NCI-H187 (cell line): Measurements from ENCODE around the gene TTC9C.
A peak's percentile ranks its signal among the peaks of the same experiment; 100 is the strongest.
"Not testable (repeated sequence)": the region's sequence is repeated elsewhere in the genome, so short reads cannot be mapped to it uniquely, and the experiment has no call there.

Experiments
- DNase-seq, 2 experiments: peaks; one replicate each; lab custom pipeline; 2025; lab: John Stamatoyannopoulos, UW

Gene TTC9C

DNA sequence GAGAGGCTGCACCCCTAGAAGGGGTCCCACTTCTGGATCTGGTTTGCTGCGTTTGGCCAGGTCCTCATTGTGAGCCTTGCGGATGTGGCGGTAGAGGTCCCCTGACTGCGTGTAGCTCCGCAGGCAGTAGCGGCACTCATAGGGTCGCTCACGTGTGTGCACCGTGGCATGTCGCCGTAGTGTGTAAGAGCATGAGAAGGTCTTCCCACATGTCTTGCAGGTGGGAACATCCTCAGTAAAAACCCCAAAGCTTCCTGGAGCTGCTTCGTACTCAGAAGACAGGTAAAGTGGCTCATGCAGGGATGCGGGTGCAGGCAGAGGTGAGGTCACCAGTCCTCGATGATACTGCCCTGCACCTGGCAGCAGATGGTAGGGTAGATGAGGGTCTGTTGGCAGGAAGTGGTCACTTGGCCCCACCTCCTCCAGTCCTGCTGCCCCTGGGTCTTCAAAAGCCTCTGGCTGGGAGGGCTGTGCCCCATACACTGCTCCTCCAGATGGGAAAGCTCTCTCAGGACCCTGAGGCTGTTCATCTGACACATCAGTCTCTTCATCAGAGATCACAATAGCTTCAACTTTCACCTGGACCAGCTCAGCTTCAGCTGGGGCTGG lies 24.0 kb downstream of the TTC9C start:
- DNase-seq, result no peak

GRCh38 chr11:62752994-62753735 lies 24.9 kb downstream of the TTC9C start:
- DNase-seq, result no peak

DNA sequence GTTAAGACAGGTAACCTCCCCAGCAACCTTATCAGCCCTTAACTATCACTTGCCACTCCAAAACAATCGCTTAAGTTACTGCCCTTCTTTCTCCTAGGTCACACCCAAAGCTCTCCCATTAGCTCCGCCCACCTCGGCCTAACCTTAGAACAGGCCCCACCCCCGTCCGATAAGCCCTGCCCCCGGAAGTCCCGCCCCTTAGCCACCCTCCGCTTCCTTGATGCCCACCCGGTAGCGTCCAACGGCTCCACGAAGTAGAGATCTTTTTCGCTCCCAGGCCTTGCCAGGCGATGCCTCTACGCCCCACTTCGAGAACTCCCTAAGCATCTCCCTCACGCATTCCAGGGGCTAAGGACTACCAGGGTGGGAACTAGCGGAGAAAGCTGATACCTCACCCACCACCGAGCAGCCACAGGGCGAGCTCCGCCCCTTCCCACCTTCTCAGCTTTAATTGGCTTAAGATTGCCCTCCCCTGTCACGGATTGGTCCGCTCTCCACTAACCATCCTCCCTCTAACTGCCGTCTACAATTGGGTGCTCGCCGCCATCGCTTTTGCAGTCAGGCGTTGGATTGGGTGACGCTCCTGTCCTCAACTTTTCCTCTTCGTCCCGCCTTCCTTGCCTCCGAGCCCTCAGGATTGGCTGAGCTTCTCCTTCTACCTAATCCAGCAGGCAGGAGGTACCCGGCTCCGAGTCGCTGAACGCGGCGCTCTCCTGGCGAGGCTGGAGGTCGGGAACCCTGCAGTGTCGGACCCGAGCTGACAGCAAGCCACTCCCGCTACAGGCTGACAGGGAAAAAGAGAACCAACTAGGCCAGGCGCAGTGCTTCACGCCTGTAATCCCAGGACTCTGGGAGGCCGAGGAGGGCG lies 25.7 kb downstream of the TTC9C start, which contains the start of gene ZBTB3:
ZBTB3 (minus strand) TSS at position 425 of the 868 bp plus-strand sequence. CDS start 496 bp downstream, outside the sequence.
- peak; percentile 97 to 100 for DNase-seq

GRCh38 chr11:62755086-62755615 lies 26.9 kb downstream of the TTC9C start:
- no peak for DNase-seq

DNA sequence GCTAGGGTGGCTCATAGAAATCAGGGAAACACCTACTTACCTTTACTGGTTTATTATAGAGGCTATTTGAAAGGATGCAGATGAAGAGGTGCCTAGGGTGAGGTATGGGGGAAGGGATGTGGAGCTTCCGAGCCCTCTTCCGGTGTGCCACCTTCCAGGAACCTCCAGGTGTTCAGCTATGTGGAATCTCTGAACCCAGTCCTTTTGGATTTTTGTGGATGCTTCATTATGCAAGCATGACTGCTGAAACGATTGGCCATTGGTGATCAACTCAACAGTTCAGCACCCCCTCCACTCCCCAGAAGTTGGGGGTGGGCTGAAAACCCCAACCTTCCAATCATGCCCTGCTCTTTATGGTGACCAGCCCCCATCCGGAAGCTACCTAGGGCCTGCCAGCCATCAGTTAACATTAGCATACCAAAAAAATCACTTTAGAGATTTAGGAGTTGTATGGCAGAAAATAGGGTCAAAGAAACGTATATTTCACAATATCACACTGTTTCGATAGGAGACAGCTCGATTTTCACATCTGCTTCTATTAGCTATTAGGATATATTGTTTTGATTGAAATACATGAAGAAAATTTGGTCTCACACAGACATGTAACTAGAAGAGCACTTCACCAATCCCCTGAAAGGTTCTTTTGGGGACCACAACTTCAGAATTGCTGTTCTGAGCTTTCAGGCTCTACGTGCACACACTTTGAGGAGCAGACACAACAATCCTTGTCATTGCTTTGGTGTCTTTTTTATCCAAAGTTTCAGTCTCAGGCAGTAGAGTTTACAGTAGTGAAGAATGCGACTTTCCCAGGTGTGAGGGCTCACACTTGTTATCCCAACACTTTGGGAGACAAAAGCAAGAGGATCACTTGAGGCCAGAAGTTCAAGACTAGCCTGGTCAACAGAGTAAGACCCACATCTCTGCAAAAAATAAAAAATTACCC lies 29.8 kb downstream of the TTC9C start:
- no peak for DNase-seq

GRCh38 chr11:62760867-62761227 lies 32.6 kb downstream of the TTC9C start:
- not testable (repeated sequence) for DNase-seq

- DNase-seq, result no peak
These were observed 42.5 kb downstream of the TTC9C start for GRCh38 chr11:62770778-62771143.

DNA sequence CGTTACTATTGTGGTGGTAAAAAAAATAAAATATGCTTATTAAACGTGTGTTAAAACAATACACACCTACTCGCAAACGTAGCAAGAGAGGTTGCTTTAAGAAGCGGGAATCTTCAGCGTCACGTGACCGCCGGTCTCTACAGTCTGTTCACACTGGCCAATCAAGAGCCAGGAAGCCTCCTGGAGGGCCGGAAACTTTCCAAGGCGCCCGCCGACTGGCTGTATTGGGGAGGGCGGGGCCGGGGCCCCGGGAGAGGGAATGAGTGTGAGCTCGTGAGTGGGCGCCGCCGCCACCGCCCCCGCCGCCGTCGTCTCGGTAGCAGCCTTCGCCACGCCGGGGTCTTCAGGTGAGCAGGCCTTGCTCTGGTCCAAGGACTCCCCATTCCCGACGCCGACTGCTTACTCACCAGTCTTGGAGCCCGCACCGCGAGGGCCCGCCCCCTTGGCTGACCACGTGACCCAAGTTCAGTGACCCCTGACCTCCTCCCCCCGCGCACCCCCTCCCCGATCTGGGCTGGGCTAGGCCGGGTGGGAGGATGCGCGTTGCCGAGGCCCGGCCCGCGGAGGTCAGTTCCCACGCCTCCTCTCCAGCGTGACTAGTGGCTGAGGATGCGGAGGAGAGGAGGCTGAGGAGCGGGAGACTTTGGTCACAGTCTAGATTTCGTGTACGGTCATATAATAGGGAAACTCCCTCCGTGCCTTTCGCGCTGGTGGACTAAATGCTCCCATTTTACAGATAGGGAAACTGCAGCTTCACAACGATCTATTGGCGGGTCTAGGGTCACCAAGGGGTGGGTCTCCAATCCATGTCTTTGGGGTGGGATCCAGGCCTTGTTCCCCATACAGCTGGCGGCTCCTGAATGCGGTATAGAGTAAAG lies 43.1 kb downstream of the TTC9C start, which contains the start of gene TAF6L:
TAF6L (plus strand) TSS at position 253 of the 878 bp plus-strand sequence. CDS start 4,388 bp downstream, outside the sequence.
- DNase-seq, result peak; percentile 98

DNA sequence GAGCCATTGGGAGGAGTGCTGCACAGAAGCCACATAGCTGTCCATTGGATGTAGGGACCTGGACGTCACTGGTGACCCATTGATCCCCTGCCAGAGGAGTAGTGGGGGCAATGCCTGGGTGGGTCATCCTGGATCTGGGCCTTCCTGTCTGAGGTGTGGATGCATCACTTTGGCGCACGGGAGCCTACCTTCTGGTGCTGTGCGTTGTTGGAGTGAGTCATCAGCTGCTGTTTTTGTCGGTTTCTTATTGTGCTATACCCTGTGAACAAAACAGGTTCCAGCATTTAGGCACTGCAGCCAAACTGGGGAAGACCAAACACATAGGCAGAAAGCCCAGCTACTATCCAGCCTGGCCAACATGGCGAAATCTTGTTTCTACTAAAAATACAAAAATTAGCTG lies 46.1 kb downstream of the TTC9C start:
- DNase-seq, result no peak

DNA sequence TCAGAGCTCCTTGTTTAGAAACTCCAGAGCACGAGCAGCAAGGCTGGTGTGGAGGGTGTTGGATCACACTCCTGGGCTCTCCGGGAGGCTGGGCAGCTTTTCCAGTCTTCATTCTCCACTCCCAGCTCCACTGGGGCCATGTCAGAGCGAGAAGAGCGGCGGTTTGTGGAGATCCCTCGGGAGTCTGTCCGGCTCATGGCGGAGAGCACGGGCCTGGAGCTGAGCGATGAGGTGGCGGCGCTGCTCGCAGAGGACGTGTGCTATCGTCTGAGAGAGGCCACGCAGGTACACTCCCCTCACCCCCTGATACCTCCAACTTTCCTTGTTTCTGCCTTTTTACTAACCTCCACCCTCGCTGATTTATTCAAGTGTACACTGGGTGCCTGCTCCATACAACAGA lies 47.4 kb downstream of the TTC9C start:
- DNase-seq, result no peak

- no peak for DNase-seq
These were observed 49.1 kb downstream of the TTC9C start for GRCh38 chr11:62777389-62777788.

- DNase-seq, result no peak
These were observed 50.2 kb downstream of the TTC9C start for GRCh38 chr11:62778441-62778840.

- no peak for DNase-seq
These were observed 54.5 kb downstream of the TTC9C start for GRCh38 chr11:62782753-62783152.

- DNase-seq, result peak; percentile 58
These were observed 58.2 kb downstream of the TTC9C start for GRCh38 chr11:62786318-62787004.

- peak; percentile 81 to 94 for DNase-seq
These were observed 58.9 kb downstream of the TTC9C start, which contains the start of gene TMEM179B for GRCh38 chr11:62787005-62787759. TMEM179B (plus strand) TSS chr11:62787402; CDS start chr11:62787432, 30 bp downstream.
